ENCODE results near the gene PDXK. TPM values are rescaled to one million over a fixed set of nuclear protein-coding genes. Genes with fewer than 3 reads are reported as not detected.

The PDXK gene
- total and polyA plus RNA-seq, 2 donors (not counting 3 experiments of a cell fraction or from before 2014, with no cell fraction given), result 44.2 to 59.1 TPM

DNA sequence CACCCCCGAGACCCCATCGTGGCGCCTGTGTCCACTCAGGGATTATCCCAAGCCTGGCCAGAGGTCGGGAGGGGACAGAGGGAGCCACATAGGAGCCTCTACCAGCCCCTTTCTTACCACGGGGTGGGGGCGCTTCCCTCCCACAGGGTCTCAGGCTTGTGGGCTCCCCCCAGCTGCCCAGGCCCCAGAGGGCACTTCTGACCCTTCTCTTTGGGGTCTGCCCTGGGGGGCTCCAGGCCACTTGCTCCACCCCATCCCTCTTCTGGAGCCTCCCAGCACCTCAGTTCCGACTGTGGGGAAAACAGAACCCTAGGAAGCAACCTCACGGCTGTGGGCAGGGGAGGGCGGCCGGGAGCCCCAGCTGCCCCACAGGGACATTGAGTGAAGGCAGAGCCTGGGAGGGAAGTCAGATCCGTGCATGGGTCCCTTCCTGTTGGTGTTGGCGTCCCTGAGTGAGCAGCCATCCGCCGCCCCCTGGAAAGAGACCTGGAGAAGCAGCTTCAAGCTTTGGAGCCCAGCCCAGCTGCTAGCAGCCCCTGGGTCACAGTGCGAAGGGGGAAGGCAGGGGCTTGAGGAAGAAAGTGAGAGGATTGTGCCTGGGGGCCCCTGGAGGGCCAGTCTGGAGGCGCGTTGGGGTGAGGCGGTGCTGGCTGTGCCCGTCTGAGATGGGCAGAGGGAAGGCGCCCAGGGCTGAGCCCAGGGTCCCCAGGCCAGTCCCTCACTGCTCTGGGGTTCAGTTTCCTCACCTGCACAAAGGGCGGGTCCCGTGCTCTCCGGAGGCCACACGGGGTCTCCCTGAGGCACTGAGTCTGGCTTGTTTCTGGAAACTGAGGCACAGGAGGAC lies 92.6 kb downstream of the PDXK start:
- intact Hi-C loops (cut with micrococcal nuclease) (loop anchor here (1.0 to 5.0 kb wide), 2 partner anchors 51 to 128 kb away; no protein-coding TSS in a partner anchor), dilution Hi-C loops (cut with MboI; ENCODE audit: extremely low pct_ligation_motif_present, low sequenced_read_pairs) (no loop called here)
- FAIRE-seq, result peak; percentile 40
- Histone ChIP-seq H3K79me2 (ENCODE audit: control insufficient read depth, insufficient read depth, low read length) (no peaks in the 10 kb centered on the region), H3K27me3 (ENCODE audit: control insufficient read depth in 2 of 2, insufficient read depth in 2 of 2, low read length in 2 of 2) (no peaks in the 10 kb centered on the region), H4K20me1 (replicated peaks; ENCODE audit: control insufficient read depth, extremely low read depth, insufficient read depth, low read length) (no peaks in the 10 kb centered on the region), H2AFZ (ENCODE audit: low read depth, low read length) (peak overlapping the region; percentile 80), H3K9ac (replicated peaks; ENCODE audit: extremely low read depth, insufficient read depth, low read length) (no peak overlapping the region), H3K4me2 (ENCODE audit: insufficient read depth, low read length) (peak overlapping the region; percentile 47), H3K9me1 (replicated peaks; ENCODE audit: control insufficient read depth, extremely low read depth, insufficient read depth, low read length) (no peaks in the 10 kb centered on the region), H3K4me3 (replicated peaks in 1 of 3; ENCODE audit: insufficient read depth in 1 of 3, low read depth in 1 of 3, low read length in 3 of 3) (no peak overlapping the region), H3K9me3 (replicated peaks; ENCODE audit: control insufficient read depth, insufficient read depth, low read length) (no peaks in the 10 kb centered on the region), H3K36me3 (ENCODE audit: control insufficient read depth in 2 of 2, extremely low read depth in 1 of 2, insufficient read depth in 2 of 2, low read length in 2 of 2) (no peaks in the 10 kb centered on the region), H3K27ac (ENCODE audit: insufficient read depth, low read depth, low read length) (no peak overlapping the region), H3K4me1 (ENCODE audit: control insufficient read depth, extremely low read depth, insufficient read depth, low read length) (peaks cover 19% of the 10 kb centered on the region)
- TF ChIP-seq GATA2 (IDR thresholded peaks at IDR 0.05; ENCODE audit: insufficient read depth, insufficient read length, low read depth, low read length), result no peak
- TF ChIP-seq EZH2 (IDR thresholded peaks at IDR 0.05; ENCODE audit: borderline replicate concordance, low read depth, low read length, severe bottlenecking), result no peak
- no peak for TF ChIP-seq MAX (IDR thresholded peaks at IDR 0.05; ENCODE audit: insufficient read depth, insufficient read length)
- no peak for TF ChIP-seq POLR2A (IDR thresholded peaks at IDR 0.05; ENCODE audit: low read depth, low read length)
- ChIA-PET CTCF (interaction anchor here (0.6 to 3.9 kb wide), 8 partner anchors 12 to 272 kb away, joined by 3 to 41 read pairs (median 5); partner anchors contain the start of gene RRP1), POLR2A (no interaction called here)
- DNase-seq (ENCODE audit: low read depth, low spot score), result no peak
- no TSS peak for BruUV-seq (replicated peaks)

Small RNA genes within 50 kb of the gene (small RNA-seq; reads per million reads assigned to genes)
- not detected for gene AP001052.1 (ENCODE audit: insufficient read depth, insufficient read length, low read depth, low replicate concordance)

Other genes starting within 250 kb of the PDXK start
- gene HSF2BP, start 59.6 kb upstream of the PDXK start, total RNA-seq, result 0.55 and 0.67 TPM in 2 replicates
- 0.37 and 0.41 TPM in 2 replicates for gene HSF2BP, start 59.6 kb upstream of the PDXK start, polyA plus RNA-seq
- gene RRP1B, start 59.6 kb upstream of the PDXK start, total RNA-seq, result 39.9 and 40.1 TPM in 2 replicates
- gene RRP1B, start 59.6 kb upstream of the PDXK start, polyA plus RNA-seq, result 11.6 and 13.0 TPM in 2 replicates
- gene CSTB, start 57.2 kb downstream of the PDXK start, total RNA-seq, result 65.8 and 69.2 TPM in 2 replicates
- 83.7 and 109 TPM in 2 replicates for gene CSTB, start 57.2 kb downstream of the PDXK start, polyA plus RNA-seq
- 35.0 and 36.3 TPM in 2 replicates for gene RRP1, start 70.4 kb downstream of the PDXK start, total RNA-seq
- gene RRP1, start 70.4 kb downstream of the PDXK start, polyA plus RNA-seq, result 11.2 and 15.2 TPM in 2 replicates
- gene AGPAT3, start 146.1 kb downstream of the PDXK start, total RNA-seq, result 71.8 and 76.7 TPM in 2 replicates
- 36.8 and 39.9 TPM in 2 replicates for gene AGPAT3, start 146.1 kb downstream of the PDXK start, polyA plus RNA-seq

Measured in endothelial cell of umbilical vein (primary cell).